HL-60 (cell line): ENCODE data around the gene FGD5.

Experiments
- DNase-seq, 2 experiments: peaks; one replicate each; pipeline ENCODE4 v3.0.0-alpha.2; 2010 to 2020; ENCODE audit warnings: low read depth in 1 of 2, low spot score in 1 of 2
- H3K27ac ChIP-seq: fragments of 250-450 bp; sonication (Bioruptor Pico); replicated peaks from 2 replicates; pipeline ENCODE4 v1.5.1; 2020; ENCODE audit warnings: mild to moderate bottlenecking, moderate library complexity
- H3K27me3 ChIP-seq: fragments of 250-450 bp; sonication (Bioruptor Pico); 2 replicates; pipeline ENCODE4 v1.5.1; 2021; ENCODE audit warnings: mild to moderate bottlenecking, moderate library complexity; ENCODE audit not compliant: insufficient read depth, poor library complexity, severe bottlenecking
- H3K4me3 ChIP-seq: replicated peaks from 2 replicates; pipeline ENCODE4 v1.5.1; 2011; ENCODE audit warnings: mild to moderate bottlenecking, control low read depth, low read length; ENCODE audit not compliant: insufficient read depth
- GABPA ChIP-seq: IDR thresholded peaks from 2 replicates; pipeline ENCODE4 v1.6.1; 2012; ENCODE audit warnings: low read depth
- POLR2AphosphoS5 ChIP-seq: IDR thresholded peaks from 2 replicates; pipeline ENCODE4 v1.6.1; 2012; ENCODE audit warnings: low read depth
- SPI1 ChIP-seq: IDR thresholded peaks from 2 replicates; pipeline ENCODE4 v1.6.1; 2012; ENCODE audit warnings: low read depth, mild to moderate bottlenecking, borderline replicate concordance
- TF ChIP-seq, protein P1 (sequence below): IDR thresholded peaks from 2 replicates; pipeline ENCODE4 v1.6.1; 2012; ENCODE audit warnings: low read depth; ENCODE audit not compliant: insufficient replicate concordance
- TF ChIP-seq, protein P2 (sequence below): IDR thresholded peaks from one replicate; pipeline ENCODE4 v1.5.1; 2011; ENCODE audit warnings: low read length, control low read depth, inconsistent platforms; ENCODE audit not compliant: insufficient read depth

The FGD5 gene

DNA sequence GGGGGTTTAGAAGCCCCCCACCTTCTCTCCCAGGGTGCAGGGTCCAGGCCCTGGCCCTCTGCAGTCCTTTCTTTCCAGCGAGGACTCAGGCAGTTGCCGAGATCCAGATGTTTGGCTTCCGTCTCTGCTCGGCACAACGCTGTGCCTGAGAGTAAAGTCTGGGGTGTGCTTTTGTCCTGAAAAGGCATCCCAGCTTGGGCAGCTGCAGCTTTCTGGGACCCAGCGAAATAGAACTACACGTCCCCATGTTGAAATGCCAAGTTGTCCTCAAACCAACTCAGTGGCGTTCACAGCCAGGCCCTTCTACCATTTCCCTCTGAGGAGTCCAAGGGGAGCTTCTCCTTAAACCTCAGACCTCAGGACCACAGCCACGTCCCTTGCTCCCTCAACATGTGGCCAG, 23.1 kb downstream of the FGD5 start:
- H3K27ac ChIP-seq = no peak overlapping the region
- DNase-seq = no peak
- peaks cover 8% of the 10 kb centered on the region for H3K27me3 ChIP-seq
- H3K4me3 ChIP-seq = no peak overlapping the region
- TF ChIP-seq GABPA (no peak), POLR2AphosphoS5 (no peak), SPI1 (no peak)
- TF ChIP-seq, protein P1, sequence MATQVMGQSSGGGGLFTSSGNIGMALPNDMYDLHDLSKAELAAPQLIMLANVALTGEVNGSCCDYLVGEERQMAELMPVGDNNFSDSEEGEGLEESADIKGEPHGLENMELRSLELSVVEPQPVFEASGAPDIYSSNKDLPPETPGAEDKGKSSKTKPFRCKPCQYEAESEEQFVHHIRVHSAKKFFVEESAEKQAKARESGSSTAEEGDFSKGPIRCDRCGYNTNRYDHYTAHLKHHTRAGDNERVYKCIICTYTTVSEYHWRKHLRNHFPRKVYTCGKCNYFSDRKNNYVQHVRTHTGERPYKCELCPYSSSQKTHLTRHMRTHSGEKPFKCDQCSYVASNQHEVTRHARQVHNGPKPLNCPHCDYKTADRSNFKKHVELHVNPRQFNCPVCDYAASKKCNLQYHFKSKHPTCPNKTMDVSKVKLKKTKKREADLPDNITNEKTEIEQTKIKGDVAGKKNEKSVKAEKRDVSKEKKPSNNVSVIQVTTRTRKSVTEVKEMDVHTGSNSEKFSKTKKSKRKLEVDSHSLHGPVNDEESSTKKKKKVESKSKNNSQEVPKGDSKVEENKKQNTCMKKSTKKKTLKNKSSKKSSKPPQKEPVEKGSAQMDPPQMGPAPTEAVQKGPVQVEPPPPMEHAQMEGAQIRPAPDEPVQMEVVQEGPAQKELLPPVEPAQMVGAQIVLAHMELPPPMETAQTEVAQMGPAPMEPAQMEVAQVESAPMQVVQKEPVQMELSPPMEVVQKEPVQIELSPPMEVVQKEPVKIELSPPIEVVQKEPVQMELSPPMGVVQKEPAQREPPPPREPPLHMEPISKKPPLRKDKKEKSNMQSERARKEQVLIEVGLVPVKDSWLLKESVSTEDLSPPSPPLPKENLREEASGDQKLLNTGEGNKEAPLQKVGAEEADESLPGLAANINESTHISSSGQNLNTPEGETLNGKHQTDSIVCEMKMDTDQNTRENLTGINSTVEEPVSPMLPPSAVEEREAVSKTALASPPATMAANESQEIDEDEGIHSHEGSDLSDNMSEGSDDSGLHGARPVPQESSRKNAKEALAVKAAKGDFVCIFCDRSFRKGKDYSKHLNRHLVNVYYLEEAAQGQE = no peak
- TF ChIP-seq, protein P2, sequence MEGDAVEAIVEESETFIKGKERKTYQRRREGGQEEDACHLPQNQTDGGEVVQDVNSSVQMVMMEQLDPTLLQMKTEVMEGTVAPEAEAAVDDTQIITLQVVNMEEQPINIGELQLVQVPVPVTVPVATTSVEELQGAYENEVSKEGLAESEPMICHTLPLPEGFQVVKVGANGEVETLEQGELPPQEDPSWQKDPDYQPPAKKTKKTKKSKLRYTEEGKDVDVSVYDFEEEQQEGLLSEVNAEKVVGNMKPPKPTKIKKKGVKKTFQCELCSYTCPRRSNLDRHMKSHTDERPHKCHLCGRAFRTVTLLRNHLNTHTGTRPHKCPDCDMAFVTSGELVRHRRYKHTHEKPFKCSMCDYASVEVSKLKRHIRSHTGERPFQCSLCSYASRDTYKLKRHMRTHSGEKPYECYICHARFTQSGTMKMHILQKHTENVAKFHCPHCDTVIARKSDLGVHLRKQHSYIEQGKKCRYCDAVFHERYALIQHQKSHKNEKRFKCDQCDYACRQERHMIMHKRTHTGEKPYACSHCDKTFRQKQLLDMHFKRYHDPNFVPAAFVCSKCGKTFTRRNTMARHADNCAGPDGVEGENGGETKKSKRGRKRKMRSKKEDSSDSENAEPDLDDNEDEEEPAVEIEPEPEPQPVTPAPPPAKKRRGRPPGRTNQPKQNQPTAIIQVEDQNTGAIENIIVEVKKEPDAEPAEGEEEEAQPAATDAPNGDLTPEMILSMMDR = no peak

DNA sequence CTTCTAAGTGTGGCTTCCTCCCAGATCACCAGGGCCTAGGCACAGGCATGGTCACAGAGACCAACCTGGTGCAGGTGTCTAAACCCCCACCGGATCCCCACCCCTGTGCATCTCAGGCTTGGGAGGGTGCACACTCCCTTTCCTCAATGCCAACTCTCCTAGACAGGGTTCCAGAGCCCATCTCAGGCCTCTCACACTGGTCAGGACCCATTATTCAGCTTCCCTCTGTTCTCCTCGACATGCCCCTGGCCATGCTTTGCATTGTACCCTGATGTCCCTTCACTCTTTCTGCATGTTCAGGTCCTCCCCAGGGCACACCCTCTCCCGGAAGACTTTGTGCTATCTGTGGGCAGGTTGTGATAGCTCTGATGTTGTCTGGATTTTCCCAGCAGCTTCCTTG, 23.5 kb downstream of the FGD5 start:
- Histone ChIP-seq H3K27me3 (peaks cover 11% of the 10 kb centered on the region), H3K27ac (no peak overlapping the region), H3K4me3 (no peak overlapping the region)
- no peak for DNase-seq
- TF ChIP-seq GABPA (no peak), POLR2AphosphoS5 (no peak), SPI1 (no peak)
- TF ChIP-seq, protein P2 = no peak

DNA sequence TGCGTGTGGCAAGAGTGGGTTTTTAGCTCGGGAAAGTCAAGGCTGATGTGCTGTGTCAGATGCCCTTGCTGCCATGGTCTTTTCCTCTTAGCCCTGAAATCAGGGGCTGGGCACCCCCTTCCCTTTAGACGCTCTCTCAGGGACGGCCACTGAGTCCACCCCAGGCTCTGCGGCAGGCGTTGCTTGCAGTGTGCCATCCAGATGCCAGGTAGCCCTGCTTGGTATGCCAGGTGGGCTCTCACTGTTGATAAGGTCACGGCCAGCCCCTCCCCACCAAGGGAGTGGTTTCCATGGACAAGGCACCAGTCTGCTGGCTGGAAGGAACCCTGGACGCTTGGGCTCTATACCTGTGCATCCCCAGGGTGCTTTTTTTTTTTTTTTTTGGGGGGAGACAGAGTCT, 24.6 kb downstream of the FGD5 start:
- Histone ChIP-seq H3K4me3 (no peak overlapping the region), H3K27ac (no peak overlapping the region), H3K27me3 (peaks cover 17% of the 10 kb centered on the region)
- no peak for TF ChIP-seq POLR2AphosphoS5
- no peak for DNase-seq

DNA sequence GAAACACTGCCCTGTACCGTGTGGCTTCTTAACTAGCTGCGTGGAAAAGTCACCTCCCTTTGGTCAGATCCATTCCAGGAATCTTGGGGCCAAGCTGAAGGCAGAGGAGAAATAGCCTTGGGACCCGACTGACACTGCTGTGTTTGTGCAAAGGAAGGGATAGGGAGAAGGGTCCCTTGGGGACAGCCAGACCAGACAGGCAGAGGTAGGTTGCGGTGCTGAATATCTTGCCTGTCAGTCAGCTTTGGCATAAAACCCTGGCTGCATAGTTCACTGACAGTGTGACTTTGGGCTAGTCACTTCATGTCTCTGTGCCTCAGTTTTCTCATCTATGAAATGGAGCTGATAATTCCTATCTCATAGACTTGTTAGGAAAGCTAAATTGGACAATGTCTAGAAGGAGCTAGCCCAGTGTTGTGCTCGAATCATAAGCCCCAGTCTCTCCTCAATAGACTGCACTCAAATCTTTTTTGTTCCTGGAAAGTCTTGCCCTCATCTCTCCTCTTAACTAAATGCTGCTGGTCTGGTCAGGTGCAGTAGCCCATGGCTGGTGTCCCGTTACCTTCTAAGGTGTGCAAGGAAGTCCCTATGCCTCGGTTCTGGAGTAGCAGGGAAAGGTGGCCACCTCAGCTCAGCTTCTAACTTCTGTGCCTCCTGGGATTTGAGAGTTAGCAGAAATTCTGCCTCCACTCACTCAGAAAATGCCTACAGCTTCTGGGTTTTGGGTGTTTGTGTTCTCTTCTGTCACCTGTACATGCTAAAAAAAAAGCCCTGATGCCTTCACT, 25.8 kb downstream of the FGD5 start:
- H3K27ac ChIP-seq = no peak overlapping the region
- TF ChIP-seq, protein P1 = no peak
- TF ChIP-seq SPI1 (no peak), GABPA (no peak), POLR2AphosphoS5 (no peak)
- TF ChIP-seq, protein P2 = no peak
- no peak overlapping the region for H3K4me3 ChIP-seq
- DNase-seq = no peak
- H3K27me3 ChIP-seq = peaks cover 19% of the 10 kb centered on the region
